H1 (cell line): Measurements from ENCODE around the gene PKIB. TPM values are rescaled to one million over a fixed set of nuclear protein-coding genes. Genes with fewer than 3 reads are reported as not detected.

Source experiments
- CTCF ChIA-PET: fragments of 300-600 bp; sonication (Branson Sonifier 250); formaldehyde crosslinking; loops from one replicate; lab custom pipeline; 2021; ENCODE audit not compliant: partially characterized antibody; lab: Charles Lee
- POLR2A ChIA-PET: fragments of 300-600 bp; sonication (Branson Sonifier 250); formaldehyde crosslinking; loops from one replicate; lab custom pipeline; 2021; ENCODE audit warnings: inconsistent platforms; ENCODE audit not compliant: partially characterized antibody; lab: Charles Lee
- DNase-seq, 2 experiments: peaks; one replicate each; pipeline versions ENCODE4 v3.0.0 to v3.0.0-alpha.2; 2010 to 2022; ENCODE audit warnings: low spot score in 2 of 2, low read depth in 1 of 2, mixed read lengths in 1 of 2
- FAIRE-seq: peaks from 2 replicates; lab custom pipeline; 2011; peaks lifted over from hg19 to GRCh38; lab: Jason Lieb, UNC
- H2AFZ ChIP-seq: 2 replicates; pipeline ENCODE4 v1.8.1; 2012; ENCODE audit warnings: low read length, inconsistent platforms
- H2AK5ac ChIP-seq: 2 replicates; pipeline ENCODE4 v1.6.1; 2013; ENCODE audit warnings: low read depth, low read length
- H2BK120ac ChIP-seq: replicated peaks from 2 replicates; pipeline ENCODE3; 2013; ENCODE audit warnings: low read depth, low read length, inconsistent platforms
- H2BK12ac ChIP-seq: 2 replicates; pipeline ENCODE4 v1.6.1; 2013; ENCODE audit warnings: low read depth, low read length
- H2BK15ac ChIP-seq: 2 replicates; pipeline ENCODE4 v1.6.1; 2013; ENCODE audit warnings: low read length
- H2BK20ac ChIP-seq: 2 replicates; pipeline ENCODE4 v1.6.1; 2013; ENCODE audit warnings: low read length
- H2BK5ac ChIP-seq: 2 replicates; pipeline ENCODE4 v1.6.1; 2013; ENCODE audit warnings: low read depth, low read length
- H3K14ac ChIP-seq: 2 replicates; pipeline ENCODE4 v1.6.1; 2013; ENCODE audit warnings: inconsistent platforms; ENCODE audit not compliant: insufficient read length
- H3K18ac ChIP-seq: 2 replicates; pipeline ENCODE4 v1.6.1; 2013; ENCODE audit warnings: low read length; ENCODE audit errors: extremely low read depth
- H3K23ac ChIP-seq: 2 replicates; pipeline ENCODE4 v1.6.1; 2013; ENCODE audit warnings: inconsistent platforms; ENCODE audit not compliant: insufficient read length
- H3K23me2 ChIP-seq: 2 replicates; pipeline ENCODE4 v1.6.1; 2013; ENCODE audit warnings: low read depth, low read length
- H3K27ac ChIP-seq: 2 replicates; pipeline ENCODE4 v1.6.1; 2011; ENCODE audit warnings: low read depth, low read length, inconsistent platforms
- H3K27me3 ChIP-seq, 4 experiments: replicated peaks in 1 of 4; 1 replicate in 1 of 4; 2 replicates in 3 of 4; pipeline versions ENCODE4 v1.6.1 to v1.8.1; 2011 to 2013; ENCODE audit warnings: low read length in 3 of 4, mild to moderate bottlenecking in 3 of 4, inconsistent platforms in 2 of 4, mixed read lengths in 2 of 4, moderate library complexity in 1 of 4; ENCODE audit not compliant: control insufficient read depth in 3 of 4, insufficient read depth in 3 of 4; ENCODE audit errors: extremely low read depth in 1 of 4
- H3K36me3 ChIP-seq, 4 experiments: 2 replicates each; pipeline versions ENCODE4 v1.6.1 to v1.8.1; 2011 to 2013; ENCODE audit warnings: mild to moderate bottlenecking in 4 of 4, low read length in 3 of 4, moderate library complexity in 2 of 4, control low read depth in 1 of 4, inconsistent platforms in 1 of 4; ENCODE audit not compliant: insufficient read depth in 4 of 4, control insufficient read depth in 2 of 4
- H3K4ac ChIP-seq: replicated peaks from 2 replicates; pipeline ENCODE3; 2013; ENCODE audit warnings: low read length, low read depth, mixed read lengths, inconsistent platforms; ENCODE audit not compliant: insufficient read length
- H3K4me1 ChIP-seq, 4 experiments: replicated peaks in 1 of 4; 1 replicate in 1 of 4; 2 replicates in 3 of 4; pipeline versions ENCODE4 v1.6.1 to v1.8.1; 2011 to 2013; ENCODE audit warnings: low read length in 3 of 4, inconsistent platforms in 2 of 4, mixed read lengths in 1 of 4; ENCODE audit not compliant: insufficient read depth in 4 of 4, control insufficient read depth in 3 of 4
- H3K4me2 ChIP-seq, 2 experiments: 2 replicates each; pipeline versions ENCODE4 v1.6.1 to v1.8.1; 2011 to 2013; ENCODE audit warnings: low read depth in 2 of 2, low read length in 2 of 2, control low read depth in 1 of 2, inconsistent platforms in 1 of 2, mild to moderate bottlenecking in 1 of 2; ENCODE audit not compliant: insufficient read depth in 1 of 2
- H3K4me3 ChIP-seq, 4 experiments: fragments of 200-600, 300-600 bp in 1 of 4; sonication (generic), shearing (Covaris generic), sonication (Bioruptor Twin) in 1 of 4; 2 replicates each; pipeline versions ENCODE4 v1.5.1 to v1.8.1; 2011 to 2016; ENCODE audit warnings: low read length in 4 of 4, low read depth in 3 of 4, control low read depth in 2 of 4, inconsistent platforms in 2 of 4, mild to moderate bottlenecking in 2 of 4, mixed read lengths in 1 of 4, moderate library complexity in 1 of 4; ENCODE audit not compliant: insufficient read depth in 2 of 4; ENCODE audit errors: extremely low read depth in 1 of 4
- H3K56ac ChIP-seq: replicated peaks from 2 replicates; pipeline ENCODE3; 2013; ENCODE audit warnings: low read depth, mild to moderate bottlenecking, mixed read lengths, low read length, inconsistent platforms; ENCODE audit not compliant: insufficient read length
- H3K79me1 ChIP-seq: 2 replicates; pipeline ENCODE4 v1.6.1; 2013; ENCODE audit warnings: low read depth, low read length, control low read depth
- H3K79me2 ChIP-seq, 2 experiments: 2 replicates each; pipeline versions ENCODE4 v1.6.1 to v1.8.1; 2012 to 2013; ENCODE audit warnings: low read length in 2 of 2, mild to moderate bottlenecking in 2 of 2, inconsistent platforms in 1 of 2; ENCODE audit not compliant: insufficient read depth in 2 of 2, control insufficient read depth in 1 of 2
- H3K9ac ChIP-seq, 4 experiments: replicated peaks in 1 of 4; 1 replicate in 1 of 4; 2 replicates in 3 of 4; pipeline versions ENCODE4 v1.6.1 to v1.8.1; 2011 to 2013; ENCODE audit warnings: low read depth in 3 of 4, low read length in 3 of 4, control low read depth in 2 of 4, mild to moderate bottlenecking in 2 of 4, moderate library complexity in 2 of 4, inconsistent platforms in 1 of 4; ENCODE audit errors: extremely low read depth in 1 of 4
- H3K9me3 ChIP-seq, 2 experiments: 2 replicates each; pipeline versions ENCODE4 v1.6.1 to v1.8.1; 2012 to 2013; ENCODE audit warnings: mild to moderate bottlenecking in 2 of 2, moderate library complexity in 2 of 2, control low read depth in 1 of 2, inconsistent platforms in 1 of 2, low read depth in 1 of 2, low read length in 1 of 2, mixed read lengths in 1 of 2; ENCODE audit not compliant: insufficient read depth in 2 of 2
- H4K20me1 ChIP-seq, 2 experiments: replicated peaks in 1 of 2; 2 replicates each; pipeline versions ENCODE3 to v1.8.1; 2011 to 2013; ENCODE audit warnings: inconsistent platforms in 2 of 2, low read length in 2 of 2, mild to moderate bottlenecking in 1 of 2; ENCODE audit not compliant: insufficient read depth in 2 of 2, control insufficient read depth in 1 of 2
- H4K5ac ChIP-seq: 2 replicates; pipeline ENCODE4 v1.6.1; 2013; ENCODE audit warnings: low read length, low read depth, mixed read lengths, inconsistent platforms; ENCODE audit not compliant: insufficient read length
- H4K8ac ChIP-seq: 2 replicates; pipeline ENCODE4 v1.8.0; 2013; ENCODE audit warnings: mild to moderate bottlenecking, moderate library complexity, low read length, inconsistent platforms; ENCODE audit not compliant: insufficient read depth; ENCODE audit errors: extremely low read depth
- H4K91ac ChIP-seq: replicated peaks from 2 replicates; pipeline ENCODE3; 2013; ENCODE audit warnings: low read length, mixed read lengths, inconsistent platforms; ENCODE audit not compliant: insufficient read length
- BCL11A ChIP-seq, 2 experiments: IDR thresholded peaks; one replicate each; pipeline ENCODE4 v1.6.1; 2011; ENCODE audit warnings: low read depth in 2 of 2, low read length in 2 of 2, mild to moderate bottlenecking in 2 of 2
- GABPA ChIP-seq: IDR thresholded peaks from 2 replicates; pipeline ENCODE4 v1.6.1; 2011; ENCODE audit warnings: mild to moderate bottlenecking, low read length, moderate library complexity, borderline replicate concordance; ENCODE audit not compliant: insufficient read depth
- SP2 ChIP-seq: IDR thresholded peaks from 2 replicates; pipeline ENCODE4 v1.6.1; 2012; ENCODE audit warnings: mild to moderate bottlenecking, low read length, inconsistent platforms
- WGBS, 2 experiments: shearing (Covaris generic) in 1 of 2; methylation state at CpG; one replicate each; pipeline versions ENCODE4 v1.1.6 to v1.1.7; 2013 to 2015; ENCODE audit warnings: low lambda C conversion rate in 2 of 2, mixed read lengths in 2 of 2, inconsistent platforms in 1 of 2, low coverage in 1 of 2, missing lambda C conversion rate in 1 of 2; ENCODE audit not compliant: insufficient replicate concordance in 2 of 2, insufficient coverage in 1 of 2, insufficient read length in 1 of 2; ENCODE audit errors: extremely low coverage in 1 of 2, missing lambda C conversion rate in 1 of 2; 5-methylcytosine and 5-hydroxymethylcytosine counted together
- polyA plus RNA-seq, 7 experiments: library from polyadenylated mRNA; depleted of rRNA in 3 of 7; stranded (reverse) in 5 of 7; unstranded in 2 of 7; fragments of >200 nt in 5 of 7; fragments of 200-250 nt in 2 of 7; gene quantifications; 1 replicate in 5 of 7; 2 replicates in 1 of 7; 4 replicates in 1 of 7; pipeline versions ENCODE4 v1.2.1 to v1.2.3, GENCODE V29; 2011 to 2013; ENCODE audit warnings: missing spikeins in 2 of 7, mixed read lengths in 2 of 7
- total RNA-seq: library from RNA; stranded (reverse); fragmentation: NEBNext Ultra II Directional; extraction: Animal tissue kit (Norgen Biotek cat#: 25700); gene quantifications from 2 replicates; pipeline ENCODE4 v1.2.1, GENCODE V29; 2021

The PKIB gene
- total and polyA plus RNA-seq, 2 of the 8 experiments (the other 6 are each of a cell fraction or from before 2014, with no cell fraction given) = 13.5 to 73.3 TPM

DNA sequence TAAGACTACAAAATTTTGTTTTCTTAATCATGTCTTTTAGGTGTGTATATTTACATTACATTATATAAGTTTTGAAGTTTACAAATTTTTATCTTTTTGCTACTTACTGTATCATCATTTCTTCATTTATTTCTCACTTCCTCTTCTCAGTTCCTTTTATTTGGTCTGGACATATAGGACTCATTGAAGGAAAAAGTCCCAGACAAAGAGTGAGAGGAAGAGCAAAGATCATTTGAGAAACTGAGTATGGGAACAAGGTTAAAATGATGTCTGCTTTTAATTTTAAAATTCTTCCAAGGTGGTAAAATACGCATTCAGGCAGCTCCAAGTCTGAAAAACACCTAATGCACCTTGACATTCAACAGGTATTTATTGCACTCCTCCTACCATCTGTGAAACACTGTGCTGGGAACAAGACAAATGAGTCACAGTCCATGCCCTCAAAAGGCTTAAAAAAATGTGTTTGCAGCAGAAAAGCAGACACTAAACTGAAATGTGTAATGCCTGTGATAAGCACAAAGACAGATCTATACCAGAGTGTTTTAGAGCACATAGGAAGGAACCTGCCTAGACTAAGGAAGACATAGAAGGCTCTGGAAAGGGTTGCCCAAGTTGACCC lies 63.2 kb downstream of the PKIB start:
- Histone ChIP-seq H3K23me2 (no peaks in the 10 kb centered on the region), H4K5ac (no peak overlapping the region), H3K36me3 (peaks cover 0 to 13% (median 2%) of the 10 kb centered on the region in 4 experiments; a peak in 2 of 8 replicates), H3K9ac (no peak overlapping the region), H3K4ac (no peak overlapping the region), H3K4me1 (no peaks in the 10 kb centered on the region), H3K18ac (no peak overlapping the region), H4K8ac (no peak overlapping the region), H2BK15ac (no peak overlapping the region), H2AFZ (no peak overlapping the region), H2BK12ac (no peak overlapping the region), H3K56ac (no peak overlapping the region), H4K20me1 (no peaks in the 10 kb centered on the region), H3K27me3 (no peaks in the 10 kb centered on the region), H3K9me3 (peaks cover 0 to 3% of the 10 kb centered on the region in 2 experiments; a peak in 1 of 4 replicates), H2BK5ac (no peak overlapping the region), H3K79me1 (no peaks in the 10 kb centered on the region), H3K14ac (no peak overlapping the region), H2AK5ac (no peak overlapping the region)
- FAIRE-seq = no peak
- no peak for DNase-seq
- CTCF ChIA-PET = no interaction called here
- 96% methylated on average over 1 of the region's 1 CpG; no CpG with 5 or more reads in 1 of the 2 experiments for WGBS, 2 experiments
- TF ChIP-seq GABPA (no peak), SP2 (no peak), BCL11A (IDR thresholded peaks at IDR 0.05; ENCODE audit: low read depth in 2 of 2, low read length in 2 of 2) (no peak)
- TF ChIP-seq, all 59 proteins: peak for 0
- Histone ChIP-seq H3K79me2 (no peaks in the 10 kb centered on the region), H4K91ac (no peak overlapping the region), H3K23ac (no peak overlapping the region), H2BK20ac (no peak overlapping the region), H3K4me3 (no peak overlapping the region), H3K4me2 (no peak overlapping the region), H3K27ac (no peak overlapping the region), H2BK120ac (no peak overlapping the region)
- POLR2A ChIA-PET = no interaction called here
